Measurements from ENCODE around the gene MAST4.

The MAST4 gene

GRCh38 chr5:67200809-67201562 lies 604.8 kb downstream of the MAST4 start:
- no peak for FAIRE-seq

- FAIRE-seq, result no peak
Measured at GRCh38 chr5:67201897-67202549, 605.8 kb downstream of the MAST4 start.

- no peak for FAIRE-seq
Measured at GRCh38 chr5:67202828-67203227, 606.6 kb downstream of the MAST4 start.

- no peak for FAIRE-seq
Measured at GRCh38 chr5:67203701-67204074, 607.5 kb downstream of the MAST4 start.

GRCh38 chr5:67204821-67205220 lies 608.6 kb downstream of the MAST4 start:
- no peak for FAIRE-seq

- FAIRE-seq, result no peak
Measured at GRCh38 chr5:67205981-67206380, 609.8 kb downstream of the MAST4 start.

- no peak for FAIRE-seq
Measured at GRCh38 chr5:67206461-67206860, 610.3 kb downstream of the MAST4 start.

GRCh38 chr5:67206929-67207328 lies 610.7 kb downstream of the MAST4 start:
- no peak for FAIRE-seq

- no peak for FAIRE-seq
Measured at GRCh38 chr5:67208403-67208802, 612.2 kb downstream of the MAST4 start.

GRCh38 chr5:67209141-67209771 lies 613.1 kb downstream of the MAST4 start:
- FAIRE-seq, result no peak

GRCh38 chr5:67211926-67212325 lies 615.7 kb downstream of the MAST4 start:
- no peak for FAIRE-seq

GRCh38 chr5:67214036-67214435 lies 617.8 kb downstream of the MAST4 start:
- no peak for FAIRE-seq

GRCh38 chr5:67214707-67215447 lies 618.7 kb downstream of the MAST4 start:
- FAIRE-seq, result no peak

GRCh38 chr5:67215519-67216471 lies 619.6 kb downstream of the MAST4 start:
- no peak for FAIRE-seq

- no peak for FAIRE-seq
Measured at GRCh38 chr5:67216564-67216963, 620.4 kb downstream of the MAST4 start.

Data from TTC549 (cell line).